IMR-90 (cell line): Measurements from ENCODE around the gene GFM1. TPM values are rescaled to one million over a fixed set of nuclear protein-coding genes. Genes with fewer than 3 reads are reported as not detected.

Experiments used
- ATAC-seq: fragments of 200-7000 bp; cut with Tn5 transposase; 2 replicates; pipeline ENCODE4 v1.9.1; 2020; ENCODE audit warnings: low read depth, mild to moderate bottlenecking, moderate library complexity
- BruUV-seq: library from RNA; stranded (reverse); fragments of 400-500 nt; replicated peaks from 2 replicates; lab custom pipeline; 2021; lab: Mats Ljungman, UMichigan
- CTCF ChIA-PET: fragments of 300-600 bp; formaldehyde crosslinking; extraction: SDS; loops from one replicate; lab custom pipeline; 2021; ENCODE audit warnings: antibody characterized with exemption; lab: Yijun Ruan, JAX
- POLR2A ChIA-PET: fragments of 300-600 bp; sonication (Branson Sonifier 250); formaldehyde crosslinking; loops from one replicate; lab custom pipeline; 2022; ENCODE audit warnings: antibody characterized with exemption; ENCODE audit not compliant: unreplicated experiment; lab: Charles Lee
- DNase-seq: peaks from one replicate; pipeline ENCODE4 v3.0.0; 2013
- H2AFZ ChIP-seq: replicated peaks from 2 replicates; pipeline ENCODE3; 2013; ENCODE audit warnings: low read length, mild to moderate bottlenecking; ENCODE audit not compliant: poor library complexity
- H2AK5ac ChIP-seq: 2 replicates; pipeline ENCODE4 v1.6.1; 2013; ENCODE audit warnings: low read depth, low read length, inconsistent platforms
- H2AK9ac ChIP-seq: replicated peaks from 2 replicates; pipeline ENCODE3; 2013; ENCODE audit warnings: mild to moderate bottlenecking, low read depth, low read length, moderate library complexity; ENCODE audit not compliant: poor library complexity
- H2BK120ac ChIP-seq: 2 replicates; pipeline ENCODE4 v1.6.1; 2013; ENCODE audit warnings: low read depth, low read length, inconsistent platforms
- H2BK15ac ChIP-seq: 3 replicates; pipeline ENCODE4 v1.6.1; 2013; ENCODE audit warnings: low read depth, low read length, inconsistent platforms
- H2BK20ac ChIP-seq: 2 replicates; pipeline ENCODE4 v1.6.1; 2013; ENCODE audit warnings: low read depth, mild to moderate bottlenecking, inconsistent platforms, low read length, moderate library complexity
- H2BK5ac ChIP-seq: 2 replicates; pipeline ENCODE4 v1.6.1; 2013; ENCODE audit warnings: mild to moderate bottlenecking, low read depth, low read length, inconsistent platforms; ENCODE audit not compliant: poor library complexity, severe bottlenecking
- H3K14ac ChIP-seq: replicated peaks from 2 replicates; pipeline ENCODE4 v1.6.1; 2013; ENCODE audit warnings: low read depth, low read length, inconsistent platforms
- H3K18ac ChIP-seq: 2 replicates; pipeline ENCODE4 v1.6.1; 2013; ENCODE audit warnings: low read depth, low read length, control low read depth
- H3K23ac ChIP-seq: 2 replicates; pipeline ENCODE4 v1.6.1; 2013; ENCODE audit warnings: low read depth, low read length, inconsistent platforms
- H3K27ac ChIP-seq: 2 replicates; pipeline ENCODE4 v1.5.1; 2013; ENCODE audit warnings: mild to moderate bottlenecking, control low read depth, low read length; ENCODE audit not compliant: insufficient read depth
- H3K27me3 ChIP-seq: 2 replicates; pipeline ENCODE4 v1.6.1; 2013; ENCODE audit warnings: low read length; ENCODE audit not compliant: control insufficient read depth, insufficient read depth
- H3K36me3 ChIP-seq: 2 replicates; pipeline ENCODE4 v1.6.1; 2013; ENCODE audit warnings: low read length, mixed read lengths; ENCODE audit not compliant: control insufficient read depth, insufficient read depth
- H3K4ac ChIP-seq: 2 replicates; pipeline ENCODE4 v1.6.1; 2013; ENCODE audit warnings: low read depth, low read length, inconsistent platforms
- H3K4me1 ChIP-seq: 2 replicates; pipeline ENCODE4 v1.6.1; 2013; ENCODE audit warnings: low read length, mixed read lengths; ENCODE audit not compliant: control insufficient read depth, insufficient read depth
- H3K4me2 ChIP-seq: 2 replicates; pipeline ENCODE4 v1.6.1; 2013; ENCODE audit warnings: low read depth, mild to moderate bottlenecking, control low read depth, low read length, moderate library complexity
- H3K4me3 ChIP-seq: 2 replicates; pipeline ENCODE4 v1.5.1; 2013; ENCODE audit warnings: low read depth, mild to moderate bottlenecking, control low read depth, low read length, moderate library complexity; ENCODE audit not compliant: insufficient read depth
- H3K56ac ChIP-seq: 2 replicates; pipeline ENCODE4 v1.6.1; 2013; ENCODE audit warnings: low read length, inconsistent platforms; ENCODE audit not compliant: insufficient read depth; ENCODE audit errors: extremely low read depth
- H3K79me1 ChIP-seq, 2 experiments: 2 replicates each; pipeline ENCODE4 v1.6.1; 2013; ENCODE audit warnings: low read length in 2 of 2, inconsistent platforms in 1 of 2, low read depth in 1 of 2
- H3K9ac ChIP-seq: 2 replicates; pipeline ENCODE4 v1.6.1; 2013; ENCODE audit warnings: low read depth, low read length, control low read depth
- H3K9me1 ChIP-seq: 2 replicates; pipeline ENCODE4 v1.6.1; 2013; ENCODE audit warnings: low read length, inconsistent platforms; ENCODE audit not compliant: insufficient read depth
- H3K9me3 ChIP-seq: 2 replicates; pipeline ENCODE4 v1.6.1; 2013; ENCODE audit warnings: low read length; ENCODE audit not compliant: control insufficient read depth, insufficient read depth
- H4K20me1 ChIP-seq: 2 replicates; pipeline ENCODE4 v1.6.1; 2013; ENCODE audit warnings: low read length, inconsistent platforms; ENCODE audit not compliant: insufficient read depth
- H4K5ac ChIP-seq: 2 replicates; pipeline ENCODE4 v1.6.1; 2013; ENCODE audit warnings: mild to moderate bottlenecking, low read depth, low read length, control low read depth
- H4K8ac ChIP-seq, 2 experiments: 2 replicates each; pipeline ENCODE4 v1.6.1; 2013; ENCODE audit warnings: low read depth in 2 of 2, low read length in 2 of 2, control low read depth in 1 of 2, inconsistent platforms in 1 of 2
- H4K91ac ChIP-seq: 2 replicates; pipeline ENCODE4 v1.6.1; 2013; ENCODE audit warnings: low read depth, low read length, inconsistent platforms; ENCODE audit not compliant: insufficient read depth
- BHLHE40 ChIP-seq: fragments of 150-350 bp; IDR thresholded peaks from 2 replicates; pipeline ENCODE4 v1.6.1; 2016; ENCODE audit warnings: mild to moderate bottlenecking, low read depth, low read length
- CEBPB ChIP-seq: IDR thresholded peaks from 2 replicates; pipeline ENCODE4 v1.6.1; 2012; ENCODE audit warnings: low read depth, low read length, improper control_type of control experiment
- ELK1 ChIP-seq: fragments of 150-350 bp; IDR thresholded peaks from 2 replicates; pipeline ENCODE4 v1.6.1; 2016; ENCODE audit warnings: low read depth, mild to moderate bottlenecking, low read length, moderate library complexity, borderline replicate concordance
- FOS ChIP-seq: fragments of 150-350 bp; IDR thresholded peaks from 2 replicates; pipeline ENCODE4 v1.6.1; 2016; ENCODE audit warnings: low read depth, low read length
- MAFK ChIP-seq: IDR thresholded peaks from 2 replicates; pipeline ENCODE4 v1.6.1; 2012; ENCODE audit warnings: low read depth, low read length, improper control_type of control experiment
- MAZ ChIP-seq: IDR thresholded peaks from 2 replicates; pipeline ENCODE4 v1.6.1; 2012; ENCODE audit warnings: low read depth, mild to moderate bottlenecking, low read length, improper control_type of control experiment, moderate library complexity, borderline replicate concordance
- MXI1 ChIP-seq: IDR thresholded peaks from 2 replicates; pipeline ENCODE4 v1.6.1; 2012; ENCODE audit warnings: low read depth, mild to moderate bottlenecking, low read length, moderate library complexity, borderline replicate concordance
- NFE2L2 ChIP-seq: fragments of 150-350 bp; IDR thresholded peaks from 2 replicates; pipeline ENCODE4 v1.6.1; 2016; ENCODE audit warnings: low read depth, mild to moderate bottlenecking, low read length
- POLR2A ChIP-seq: IDR thresholded peaks from 2 replicates; pipeline ENCODE4 v1.6.1; 2012; ENCODE audit warnings: mild to moderate bottlenecking, low read depth, low read length
- RAD21 ChIP-seq: IDR thresholded peaks from 2 replicates; pipeline ENCODE4 v1.6.1; 2012; ENCODE audit warnings: low read length, improper control_type of control experiment
- RCOR1 ChIP-seq: IDR thresholded peaks from 2 replicates; pipeline ENCODE4 v1.6.1; 2012; ENCODE audit warnings: mild to moderate bottlenecking, low read length, improper control_type of control experiment; ENCODE audit not compliant: insufficient replicate concordance
- RFX5 ChIP-seq: IDR thresholded peaks from 2 replicates; pipeline ENCODE4 v1.8.0; 2012; ENCODE audit warnings: low read depth, mild to moderate bottlenecking, low read length, moderate library complexity
- SMC3 ChIP-seq: fragments of 150-350 bp; IDR thresholded peaks from 2 replicates; pipeline ENCODE4 v1.6.1; 2016; ENCODE audit warnings: low read depth, mild to moderate bottlenecking, antibody characterized with exemption, low read length, moderate library complexity
- USF2 ChIP-seq: fragments of 150-350 bp; IDR thresholded peaks from 2 replicates; pipeline ENCODE4 v1.6.1; 2017; ENCODE audit warnings: mild to moderate bottlenecking, antibody characterized with exemption, low read length, low read depth
- WGBS, 2 experiments: methylation state at CpG; one replicate each; pipeline versions ENCODE4 v1.1.5 to v1.1.7; 2013; ENCODE audit warnings: missing lambda C conversion rate in 2 of 2; ENCODE audit not compliant: insufficient read length in 1 of 2; ENCODE audit errors: extremely low coverage in 2 of 2; 5-methylcytosine and 5-hydroxymethylcytosine counted together
- dilution Hi-C: fragments of 300-500 bp; cut with HindIII; formaldehyde crosslinking; loops from one replicate; pipeline ENCODE4 v1.14.3; 2018; ENCODE audit warnings: low sequenced_read_pairs; ENCODE audit not compliant: unreplicated experiment
- in situ Hi-C: fragments of 300-500 bp; cut with MboI; formaldehyde crosslinking; loops from 3 replicates; pipeline ENCODE4 v1.14.3; 2019; ENCODE audit warnings: low sequenced_read_pairs, inconsistent platforms, mixed read lengths
- intact Hi-C: fragments of 100-400 bp; cut with micrococcal nuclease; formaldehyde crosslinking; loops from 2 replicates; pipeline ENCODE4 v1.10.0; 2022
- polyA plus RNA-seq, 3 experiments: library from polyadenylated mRNA; depleted of rRNA; stranded (reverse); fragments of >200 nt; gene quantifications; 2 replicates each; pipeline ENCODE4 v1.2.3, GENCODE V29; 2012; ENCODE audit warnings: low replicate concordance in 1 of 3
- total RNA-seq: library from RNA; depleted of rRNA; stranded (reverse); fragments of >200 nt; gene quantifications from 2 replicates; pipeline ENCODE4 v1.2.3, GENCODE V29; 2012

GFM1 gene
- total and polyA plus RNA-seq, 2 of the 4 experiments (the other 2 are of a cell fraction) = 12.4 to 36.0 TPM

- in situ Hi-C loops = no loop called here
- Histone ChIP-seq H2AK5ac (no peak overlapping the region), H3K56ac (no peak overlapping the region), H2BK20ac (no peak overlapping the region), H2BK15ac (no peak overlapping the region), H3K4ac (no peak overlapping the region), H4K20me1 (no peaks in the 10 kb centered on the region), H3K36me3 (peaks cover 18% of the 10 kb centered on the region), H3K18ac (no peak overlapping the region), H4K5ac (no peak overlapping the region), H2BK5ac (no peak overlapping the region), H3K4me2 (no peak overlapping the region), H3K27ac (no peak overlapping the region), H3K27me3 (no peaks in the 10 kb centered on the region), H3K4me1 (peaks cover 2% of the 10 kb centered on the region; the same call in 1 of the 2 replicates), H3K14ac (no peak overlapping the region), H3K9me3 (no peaks in the 10 kb centered on the region), H2BK120ac (no peak overlapping the region), H3K9me1 (no peaks in the 10 kb centered on the region), H4K8ac (no peak overlapping the region), H2AK9ac (no peak overlapping the region), H3K23ac (no peak overlapping the region), H3K4me3 (no peak overlapping the region), H3K79me1 (peaks cover 6 to 13% of the 10 kb centered on the region in 2 experiments; a peak in 2 of 4 replicates), H4K91ac (no peak overlapping the region), H3K9ac (no peak overlapping the region), H2AFZ (no peak overlapping the region)
- ChIA-PET CTCF (interaction anchor here (0.8 kb wide), 1 partner anchor 123 kb away, joined by 4 read pairs; no protein-coding TSS in a partner anchor), POLR2A (interaction anchor here (0.7 kb wide), 1 partner anchor 1003 kb away, joined by 3 read pairs; no protein-coding TSS in a partner anchor)
- DNase-seq = no peak
- no CpG with 5 or more reads among the region's 3 CpGs for WGBS, 2 experiments
- intact Hi-C loops = loop anchor here (10.0 kb wide), 1 partner anchor 588 kb away; no protein-coding TSS in a partner anchor
- no peak for ATAC-seq
- dilution Hi-C loops = no loop called here
- BruUV-seq = no TSS peak
- TF ChIP-seq MAZ (no peak), FOS (no peak), SMC3 (no peak), ELK1 (no peak), RCOR1 (no peak), RFX5 (no peak), MXI1 (no peak), CEBPB (no peak), POLR2A (no peak), BHLHE40 (no peak), MAFK (no peak), RAD21 (no peak), NFE2L2 (no peak), USF2 (no peak)
Measured at GRCh38 chr3:158666416-158666815, 22.1 kb downstream of the GFM1 start.
